ENCODE measurements around the gene DMD.

GRCh38 chrX:31633349-31633748 is 1578.0 kb downstream of the DMD start:
- no peak for TF ChIP-seq POLR2AphosphoS5 (IDR thresholded peaks at IDR 0.05; ENCODE audit: borderline replicate concordance, low read depth, low read length)
- no peak for TF ChIP-seq EZH2 (IDR thresholded peaks at IDR 0.05)
